Thoracic aorta (tissue), 2 donors: Measurements from ENCODE around the gene SLC25A41. TPM values are rescaled to one million over a fixed set of nuclear protein-coding genes. Genes with fewer than 3 reads are reported as not detected.

ENCODE experiments used
- ATAC-seq: fragments of 150-250 bp; one replicate; pipeline ENCODE4 v1.8.0; 2017; ENCODE audit warnings: low read depth; ENCODE audit not compliant: insufficient number of reproducible peaks, low FRiP score
- DNase-seq: peaks from one replicate; pipeline ENCODE4 v3.0.0-alpha.2; 2020; ENCODE audit warnings: low spot score
- H3K27ac ChIP-seq, 2 donors: fragments of 200-600 bp; sonication (generic); 1 replicate in 1 of 2; 2 replicates in 1 of 2; pipeline ENCODE4 v1.5.1; 2016; ENCODE audit warnings: mild to moderate bottlenecking in 2 of 2, moderate library complexity in 2 of 2
- H3K27me3 ChIP-seq: fragments of 200-600 bp; sonication (generic); replicated peaks from 2 replicates; pipeline ENCODE4 v1.6.0; 2016; ENCODE audit warnings: mild to moderate bottlenecking; ENCODE audit not compliant: insufficient read depth
- H3K36me3 ChIP-seq: fragments of 200-600 bp; sonication (generic); one replicate; pipeline ENCODE4 v1.5.1; 2016
- H3K4me1 ChIP-seq, 2 donors: fragments of 200-600 bp; sonication (generic); 1 replicate in 1 of 2; 2 replicates in 1 of 2; pipeline versions ENCODE4 v1.5.1 to v1.6.0; 2016; ENCODE audit warnings: low read depth in 2 of 2, mild to moderate bottlenecking in 1 of 2; ENCODE audit not compliant: control insufficient read depth in 1 of 2
- H3K4me3 ChIP-seq: fragments of 200-600 bp; sonication (generic); 2 replicates; pipeline ENCODE4 v1.5.1; 2016; ENCODE audit warnings: mild to moderate bottlenecking
- H3K9me3 ChIP-seq: fragments of 200-600 bp; sonication (generic); 2 replicates; pipeline ENCODE4 v1.5.1; 2016
- total RNA-seq, 2 donors: library from RNA; depleted of rRNA; stranded (reverse); fragments of >200 nt; gene quantifications; one replicate each; pipeline versions ENCODE4 v1.1.0 to v1.2.3, GENCODE V29; 2016
- TF ChIP-seq, protein P1 (sequence below): fragments of 200-600 bp; sonication (generic); IDR thresholded peaks from one replicate; pipeline ENCODE4 v1.5.1; 2019; ENCODE audit warnings: antibody characterized with exemption

SLC25A41 gene
- total RNA-seq, 2 donors from 2014 or later: 0.71 TPM; not detected in 1

DNA sequence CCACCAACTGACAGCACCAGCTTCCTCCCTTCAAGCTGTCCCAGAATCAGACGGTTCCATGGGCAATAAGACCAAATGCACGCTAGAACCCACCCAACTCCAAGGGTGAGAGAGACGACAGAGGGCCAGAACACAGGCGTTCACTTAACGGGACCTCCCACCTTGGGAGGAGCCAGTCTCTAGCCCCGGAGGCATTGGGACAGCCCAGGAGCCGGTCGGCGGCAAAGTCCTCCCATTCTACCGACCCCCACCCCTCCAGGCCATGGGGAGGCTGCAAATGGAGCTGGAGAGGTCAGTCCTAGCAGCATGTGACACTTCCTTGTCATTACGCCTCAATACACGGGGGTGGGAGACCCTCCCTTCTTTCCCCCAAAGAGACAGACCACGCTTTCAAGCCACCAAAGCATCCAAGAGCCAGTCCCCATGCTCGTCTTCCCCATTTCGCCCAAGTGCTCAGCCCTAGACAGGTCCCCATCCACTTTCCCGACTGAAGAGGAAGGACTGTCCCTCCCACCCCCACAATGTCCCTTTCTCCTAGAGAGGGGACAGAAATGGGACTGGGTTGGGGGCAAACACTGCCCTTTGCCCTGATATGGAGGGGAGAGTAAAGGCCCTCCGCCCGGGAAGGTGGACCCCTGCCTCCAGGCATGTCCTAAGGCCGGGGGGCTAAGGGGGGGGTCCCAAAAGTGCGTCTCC, 9.9 kb downstream of the SLC25A41 start:
- H3K27me3 ChIP-seq: no peaks in the 10 kb centered on the region
- ATAC-seq: no peak
- H3K27ac ChIP-seq: no peak overlapping the region
- H3K4me3 ChIP-seq: peak overlapping the region; percentile 95
- DNase-seq: no peak
- H3K36me3 ChIP-seq: peaks cover 25% of the 10 kb centered on the region
- H3K4me1 ChIP-seq: peaks cover 11 to 26% of the 10 kb centered on the region in 2 donors
- TF ChIP-seq, protein P1, sequence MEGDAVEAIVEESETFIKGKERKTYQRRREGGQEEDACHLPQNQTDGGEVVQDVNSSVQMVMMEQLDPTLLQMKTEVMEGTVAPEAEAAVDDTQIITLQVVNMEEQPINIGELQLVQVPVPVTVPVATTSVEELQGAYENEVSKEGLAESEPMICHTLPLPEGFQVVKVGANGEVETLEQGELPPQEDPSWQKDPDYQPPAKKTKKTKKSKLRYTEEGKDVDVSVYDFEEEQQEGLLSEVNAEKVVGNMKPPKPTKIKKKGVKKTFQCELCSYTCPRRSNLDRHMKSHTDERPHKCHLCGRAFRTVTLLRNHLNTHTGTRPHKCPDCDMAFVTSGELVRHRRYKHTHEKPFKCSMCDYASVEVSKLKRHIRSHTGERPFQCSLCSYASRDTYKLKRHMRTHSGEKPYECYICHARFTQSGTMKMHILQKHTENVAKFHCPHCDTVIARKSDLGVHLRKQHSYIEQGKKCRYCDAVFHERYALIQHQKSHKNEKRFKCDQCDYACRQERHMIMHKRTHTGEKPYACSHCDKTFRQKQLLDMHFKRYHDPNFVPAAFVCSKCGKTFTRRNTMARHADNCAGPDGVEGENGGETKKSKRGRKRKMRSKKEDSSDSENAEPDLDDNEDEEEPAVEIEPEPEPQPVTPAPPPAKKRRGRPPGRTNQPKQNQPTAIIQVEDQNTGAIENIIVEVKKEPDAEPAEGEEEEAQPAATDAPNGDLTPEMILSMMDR: no peak
- H3K9me3 ChIP-seq: no peaks in the 10 kb centered on the region

DNA sequence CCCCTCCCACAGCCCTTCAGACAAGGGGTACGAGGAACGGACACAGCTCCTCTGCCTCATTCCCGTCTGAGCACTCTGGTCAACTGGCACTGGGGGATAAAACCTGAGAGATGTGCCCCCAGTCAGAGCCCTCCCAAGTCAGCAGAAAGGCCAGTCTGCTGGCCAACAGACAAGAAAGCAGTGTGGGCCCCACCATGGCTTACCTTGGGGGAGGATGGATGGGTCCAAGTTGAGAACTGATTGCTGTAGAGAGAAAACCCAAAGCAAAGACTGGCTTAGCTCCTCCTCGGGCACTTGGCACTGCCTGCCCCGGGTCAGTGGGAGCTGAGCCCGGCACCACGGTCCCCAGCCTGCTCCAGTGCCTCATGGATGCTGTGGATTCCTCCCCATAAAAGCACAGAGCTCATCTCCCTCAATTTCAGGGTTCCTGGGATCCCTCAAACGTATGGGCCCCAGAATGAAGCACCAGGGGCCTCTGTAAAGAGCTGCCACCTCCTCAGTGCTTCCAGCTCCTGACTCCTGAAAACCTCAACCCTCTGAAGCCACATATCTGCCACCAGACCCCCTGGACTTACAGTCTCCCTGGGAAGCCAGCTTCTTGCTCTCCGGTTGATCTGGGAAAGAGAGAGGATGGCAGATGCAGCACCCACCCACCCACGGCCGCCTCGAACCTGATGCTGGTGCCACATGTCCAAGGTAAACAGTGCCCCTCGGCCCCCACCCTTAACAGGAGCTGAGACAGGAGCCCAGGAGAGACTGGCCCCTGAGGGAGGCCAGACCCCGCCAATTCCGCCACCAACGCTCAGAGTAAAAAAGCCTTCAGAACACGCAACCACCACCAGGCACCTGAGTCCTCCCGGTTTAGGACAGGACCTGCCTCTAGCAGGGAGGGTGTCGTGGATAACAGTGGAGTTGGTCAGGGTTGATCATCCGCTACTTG, 12.2 kb downstream of the SLC25A41 start:
- H3K27ac ChIP-seq: no peak overlapping the region
- TF ChIP-seq, protein P1: no peak
- ATAC-seq (no peak), DNase-seq (no peak)
- H3K27me3 ChIP-seq: no peaks in the 10 kb centered on the region
- H3K36me3 ChIP-seq: peaks cover 47% of the 10 kb centered on the region
- H3K4me1 ChIP-seq: peaks cover 11 to 26% of the 10 kb centered on the region in 2 donors
- H3K9me3 ChIP-seq: no peaks in the 10 kb centered on the region
- no peak overlapping the region for H3K4me3 ChIP-seq

DNA sequence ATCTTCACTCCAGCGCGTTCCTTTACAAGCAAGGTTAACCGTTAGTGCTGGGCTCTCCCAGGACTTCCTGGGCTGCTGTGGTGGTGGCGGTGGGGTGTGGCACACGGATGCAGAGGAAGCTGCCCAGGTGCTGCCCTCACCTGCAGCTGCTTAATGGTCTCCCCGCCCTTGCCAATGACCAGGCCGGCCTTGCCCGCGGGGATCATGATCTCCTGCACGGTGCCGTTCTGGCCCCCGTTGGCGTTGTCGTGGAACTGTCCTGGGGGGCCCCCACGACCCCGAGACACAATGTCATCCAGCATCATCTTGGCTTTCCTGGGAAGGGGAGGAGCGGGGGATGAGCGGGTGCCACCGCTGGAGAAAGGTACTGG, 15.0 kb downstream of the SLC25A41 start:
- Histone ChIP-seq H3K4me1 (peaks cover 11 to 22% of the 10 kb centered on the region in 2 donors), H3K9me3 (no peaks in the 10 kb centered on the region), H3K4me3 (no peak overlapping the region), H3K27ac (no peak overlapping the region), H3K36me3 (peaks cover 70% of the 10 kb centered on the region), H3K27me3 (no peaks in the 10 kb centered on the region)
- DNase-seq (no peak), ATAC-seq (no peak)
- TF ChIP-seq, protein P1: no peak

DNA sequence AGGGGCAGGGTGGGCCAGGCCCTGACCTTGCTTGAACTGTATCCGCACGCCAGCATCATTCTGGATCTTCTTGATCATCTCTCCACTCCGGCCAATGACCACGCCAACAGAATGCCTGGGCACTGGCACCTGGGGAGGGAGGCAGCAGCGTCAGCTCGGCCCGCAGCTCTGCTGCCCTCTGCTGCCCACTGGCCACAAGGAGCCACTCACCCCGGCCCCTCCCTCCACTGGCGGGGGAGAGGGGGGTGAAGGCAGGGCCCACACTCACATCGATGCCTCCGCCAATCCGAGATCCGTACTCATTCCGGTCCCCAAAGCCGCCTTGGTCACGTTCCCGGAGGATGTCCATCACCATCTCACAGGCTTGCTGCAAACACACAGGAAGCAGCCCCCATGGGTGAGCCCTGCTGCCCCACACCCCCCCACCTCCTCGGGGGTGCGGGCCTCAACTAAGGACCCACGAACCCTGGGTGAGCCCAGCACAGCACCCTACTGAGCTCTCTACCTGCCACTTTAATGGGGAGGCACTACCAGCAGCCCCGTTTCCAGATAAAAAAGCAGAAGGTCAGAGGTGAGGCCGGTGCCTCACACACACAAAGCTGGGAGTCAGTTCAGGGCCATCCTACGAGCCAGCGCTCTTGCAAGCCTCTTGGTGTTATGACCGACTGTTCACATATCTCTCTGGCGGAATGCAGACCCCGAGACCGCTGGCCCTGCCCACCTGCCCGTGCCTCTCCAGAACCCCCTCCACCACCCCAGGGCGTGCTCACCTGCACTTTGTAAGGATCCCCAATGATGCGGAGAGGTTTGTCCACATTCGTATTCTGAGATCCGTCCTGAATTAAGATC, 15.6 kb downstream of the SLC25A41 start:
- peaks cover 70% of the 10 kb centered on the region for H3K36me3 ChIP-seq
- ATAC-seq: no peak
- no peaks in the 10 kb centered on the region for H3K27me3 ChIP-seq
- no peak for DNase-seq
- H3K27ac ChIP-seq: no peak overlapping the region
- TF ChIP-seq, protein P1: no peak
- peaks cover 5 to 16% of the 10 kb centered on the region in 2 donors for H3K4me1 ChIP-seq
- no peak overlapping the region for H3K4me3 ChIP-seq
- H3K9me3 ChIP-seq: no peaks in the 10 kb centered on the region
